OCI-LY7 (cell line): ENCODE data around the gene ANKRD39. TPM values are rescaled to one million over a fixed set of nuclear protein-coding genes. Genes with fewer than 3 reads are reported as not detected.

Experiments
- BruUV-seq: library from RNA; stranded (reverse); fragments of 400-500 nt; replicated peaks from 2 replicates; lab custom pipeline; 2021; lab: Mats Ljungman, UMichigan
- CTCF ChIA-PET: fragments of 300-600 bp; sonication (Branson Sonifier 250); formaldehyde crosslinking; loops from one replicate; lab custom pipeline; 2022; ENCODE audit warnings: antibody characterized with exemption; ENCODE audit not compliant: unreplicated experiment; lab: Charles Lee
- POLR2A ChIA-PET: fragments of 300-600 bp; sonication (Branson Sonifier 250); formaldehyde crosslinking; loops from one replicate; lab custom pipeline; 2022; ENCODE audit warnings: antibody characterized with exemption; lab: Charles Lee
- DNase-seq: peaks from one replicate; pipeline ENCODE4 v3.0.0-alpha.2; 2015; ENCODE audit warnings: low spot score
- H2AFZ ChIP-seq: fragments of 200-600 bp; sonication (generic), shearing (Covaris generic); 2 replicates; pipeline ENCODE4 v1.6.1; 2014; ENCODE audit warnings: mild to moderate bottlenecking, antibody characterized with exemption, low read length, moderate library complexity
- H3K27ac ChIP-seq: fragments of 200-600 bp; sonication (generic); 2 replicates; pipeline ENCODE4 v1.5.1; 2014; ENCODE audit warnings: mixed run types, low read depth, mild to moderate bottlenecking, moderate library complexity, low read length, inconsistent platforms; ENCODE audit not compliant: poor library complexity, severe bottlenecking
- H3K36me3 ChIP-seq: fragments of 200-600 bp; sonication (generic); 2 replicates; pipeline ENCODE4 v1.6.1; 2014; ENCODE audit warnings: mild to moderate bottlenecking, antibody characterized with exemption, low read length, moderate library complexity, mixed read lengths; ENCODE audit not compliant: insufficient read depth
- H3K4me1 ChIP-seq: fragments of 200-600 bp; sonication (generic); 2 replicates; pipeline ENCODE4 v1.5.1; 2014; ENCODE audit warnings: mild to moderate bottlenecking, low read length; ENCODE audit not compliant: insufficient read depth, poor library complexity, severe bottlenecking
- H3K4me2 ChIP-seq: fragments of 200-600 bp; sonication (generic); 2 replicates; pipeline ENCODE4 v1.6.1; 2014; ENCODE audit warnings: mild to moderate bottlenecking, low read length
- H3K4me3 ChIP-seq: fragments of 200-600 bp; sonication (generic); 2 replicates; pipeline ENCODE4 v1.5.1; 2014; ENCODE audit warnings: mild to moderate bottlenecking, low read depth, low read length; ENCODE audit not compliant: poor library complexity, severe bottlenecking
- H3K79me2 ChIP-seq: fragments of 200-600 bp; sonication (generic); 2 replicates; pipeline ENCODE4 v1.6.1; 2016; ENCODE audit warnings: low read depth, mild to moderate bottlenecking, low read length, moderate library complexity, mixed read lengths; ENCODE audit not compliant: insufficient read depth
- H3K9me2 ChIP-seq: fragments of 200-600 bp; sonication (generic); 2 replicates; pipeline ENCODE4 v1.6.1; 2016; ENCODE audit warnings: mild to moderate bottlenecking, low read length, mixed read lengths; ENCODE audit not compliant: insufficient read depth
- H3K9me3 ChIP-seq: fragments of 200-600 bp; sonication (generic); 2 replicates; pipeline ENCODE4 v1.6.1; 2014; ENCODE audit warnings: mild to moderate bottlenecking, mixed run types, low read length, mixed read lengths
- H4K20me1 ChIP-seq: fragments of 200-600 bp; sonication (generic); 2 replicates; pipeline ENCODE4 v1.6.1; 2014; ENCODE audit warnings: mild to moderate bottlenecking, antibody characterized with exemption, low read length, moderate library complexity, mixed read lengths; ENCODE audit not compliant: insufficient read depth
- CTCF ChIP-seq: fragments of 200-600 bp; sonication (generic); conservative IDR thresholded peaks from 2 replicates; pipeline ENCODE4 v1.5.1; 2014; ENCODE audit warnings: mild to moderate bottlenecking, antibody characterized with exemption, low read length, moderate library complexity, mixed read lengths
- EZH2phosphoT487 ChIP-seq: fragments of 200-600 bp; sonication (generic); IDR thresholded peaks from 2 replicates; pipeline ENCODE4 v1.6.1; 2018; ENCODE audit warnings: low read depth, borderline replicate concordance, mild to moderate bottlenecking, mixed run types, antibody characterized with exemption, low read length, moderate library complexity, mixed read lengths
- intact Hi-C: fragments of 100-400 bp; cut with micrococcal nuclease; formaldehyde crosslinking; loops from one replicate; pipeline ENCODE4 v1.10.0; 2022; ENCODE audit not compliant: unreplicated experiment
- total RNA-seq, 2 experiments: library from RNA; depleted of rRNA in 1 of 2; stranded (reverse); fragments of >200 nt in 1 of 2; shearing (Covaris generic) in 1 of 2; gene quantifications; 2 replicates each; pipeline ENCODE4 v1.2.3, GENCODE V29; 2014 to 2022

The ANKRD39 gene
- total RNA-seq, 2 experiments from 2014 or later, result 22.2 to 24.1 TPM

- no TSS peak for BruUV-seq
- no peak for DNase-seq
- ChIA-PET CTCF (interaction anchor here (1.3 kb wide), 1 partner anchor 10 kb away, joined by 4 read pairs; the partner anchor contains the start of gene ANKRD39), POLR2A (interaction anchor here (0.7 kb wide), 1 partner anchor 27 kb away, joined by 3 read pairs; no protein-coding TSS in a partner anchor)
- Histone ChIP-seq H3K4me3 (no peak overlapping the region), H4K20me1 (no peaks in the 10 kb centered on the region), H3K27ac (no peak overlapping the region), H3K4me1 (peaks cover 13% of the 10 kb centered on the region), H2AFZ (no peak overlapping the region), H3K9me3 (no peaks in the 10 kb centered on the region), H3K79me2 (no peaks in the 10 kb centered on the region), H3K9me2 (no peaks in the 10 kb centered on the region), H3K4me2 (peak overlapping the region; percentile 59), H3K36me3 (no peaks in the 10 kb centered on the region)
- no peak for TF ChIP-seq CTCF
- no peak for TF ChIP-seq EZH2phosphoT487
- intact Hi-C loops, result no loop called here
Measured at GRCh38 chr2:96867756-96868554, 10.1 kb upstream of the ANKRD39 start.

GRCh38 chr2:96866986-96867755, 9.4 kb upstream of the ANKRD39 start:
- H3K36me3 ChIP-seq, result no peaks in the 10 kb centered on the region
- TF ChIP-seq CTCF, result no peak
- no peak for TF ChIP-seq EZH2phosphoT487
- no peaks in the 10 kb centered on the region for H3K9me2 ChIP-seq
- no peaks in the 10 kb centered on the region for H3K9me3 ChIP-seq
- H3K4me1 ChIP-seq, result peaks cover 13% of the 10 kb centered on the region
- peak overlapping the region; percentile 66 for H2AFZ ChIP-seq
- intact Hi-C loops, result no loop called here
- H3K27ac ChIP-seq, result no peak overlapping the region
- peak overlapping the region; percentile 45; the same call in 1 of the 2 replicates for H3K4me2 ChIP-seq
- no peaks in the 10 kb centered on the region for H4K20me1 ChIP-seq
- DNase-seq, result no peak
- POLR2A ChIA-PET, result no interaction called here
- CTCF ChIA-PET, result interaction anchor here (1.3 kb wide), 1 partner anchor 9 kb away, joined by 4 read pairs; the partner anchor contains the start of gene ANKRD39
- H3K79me2 ChIP-seq, result no peaks in the 10 kb centered on the region
- no peak overlapping the region for H3K4me3 ChIP-seq
- BruUV-seq, result no TSS peak
